ENCODE measurements around the gene LYRM9.

Gene LYRM9

GRCh38 chr17:27856676-27857432 lies 36.3 kb downstream of the LYRM9 start:
- CTCF ChIA-PET, result interaction anchor here (0.6 to 1.7 kb wide), 6 partner anchors 14 to 684 kb away, joined by 3 to 6 read pairs (median 4); no protein-coding TSS in a partner anchor
- TF ChIP-seq ZIC2 (tag by site-specific recombination; IDR thresholded peaks at IDR 0.05) (peak; percentile 36; the same call in 1 of the 2 replicates), ZNF24 (tag by site-specific recombination; IDR thresholded peaks at IDR 0.05) (no peak)
- Histone ChIP-seq H3K4me3 (ENCODE audit: low read depth, low read length) (no peak overlapping the region), H3K9me3 (ENCODE audit: control insufficient read depth, insufficient read depth, low read depth, low read length) (no peaks in the 10 kb centered on the region), H3K27ac (ENCODE audit: extremely low read depth, low read depth, low read length) (no peak overlapping the region), H3K4me1 (ENCODE audit: control insufficient read depth, insufficient read depth, low read length) (no peaks in the 10 kb centered on the region), H3K36me3 (ENCODE audit: control insufficient read depth in 2 of 2, insufficient read depth in 1 of 2, low read length in 2 of 2) (no peaks in the 10 kb centered on the region)
- POLR2A ChIA-PET, result no interaction called here

- no peak for TF ChIP-seq TSHZ1 (tag by site-specific recombination; IDR thresholded peaks at IDR 0.05; ENCODE audit: borderline replicate concordance)
- no peak for TF ChIP-seq ZNF529 (tag by site-specific recombination; IDR thresholded peaks at IDR 0.05; ENCODE audit: insufficient replicate concordance)
- no peak for TF ChIP-seq ZNF266 (tag by site-specific recombination; IDR thresholded peaks at IDR 0.05; ENCODE audit: low read depth)
- no peak for TF ChIP-seq ZNF248 (tag by site-specific recombination; IDR thresholded peaks at IDR 0.05)
- no peak for TF ChIP-seq YY2 (tag by site-specific recombination; IDR thresholded peaks at IDR 0.05)
- no peak for TF ChIP-seq MYNN (tag by site-specific recombination; IDR thresholded peaks at IDR 0.05; ENCODE audit: borderline replicate concordance)
- no peak for TF ChIP-seq ZIC2 (tag by site-specific recombination; IDR thresholded peaks at IDR 0.05)
- TF ChIP-seq, protein P1, sequence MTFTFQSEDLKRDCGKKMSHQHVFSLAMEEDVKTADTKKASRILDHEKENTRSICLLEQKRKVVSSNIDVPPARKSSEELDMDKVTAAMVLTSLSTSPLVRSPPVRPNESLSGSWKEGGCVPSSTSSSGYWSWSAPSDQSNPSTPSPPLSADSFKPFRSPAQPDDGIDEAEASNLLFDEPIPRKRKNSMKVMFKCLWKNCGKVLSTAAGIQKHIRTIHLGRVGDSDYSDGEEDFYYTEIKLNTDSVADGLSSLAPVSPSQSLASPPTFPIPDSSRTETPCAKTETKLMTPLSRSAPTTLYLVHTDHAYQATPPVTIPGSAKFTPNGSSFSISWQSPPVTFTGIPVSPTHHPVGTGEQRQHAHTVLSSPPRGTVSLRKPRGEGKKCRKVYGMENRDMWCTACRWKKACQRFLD (tag by site-specific recombination; IDR thresholded peaks at IDR 0.05), result no peak
- no peak for TF ChIP-seq ZNF146 (tag by site-specific recombination; IDR thresholded peaks at IDR 0.05)
- H3K27ac ChIP-seq (ENCODE audit: extremely low read depth, low read depth, low read length), result no peak overlapping the region
- H3K36me3 ChIP-seq (ENCODE audit: control insufficient read depth in 2 of 2, insufficient read depth in 1 of 2, low read length in 2 of 2), result no peaks in the 10 kb centered on the region
- ChIA-PET POLR2A (no interaction called here), CTCF (interaction anchor here (0.6 to 1.7 kb wide), 3 partner anchors 13 to 95 kb away, joined by 3 to 6 read pairs (median 4); no protein-coding TSS in a partner anchor)
- H3K4me3 ChIP-seq (ENCODE audit: low read depth, low read length), result no peak overlapping the region
- H3K9me3 ChIP-seq (ENCODE audit: control insufficient read depth, insufficient read depth, low read depth, low read length), result no peaks in the 10 kb centered on the region
- H3K4me1 ChIP-seq (ENCODE audit: control insufficient read depth, insufficient read depth, low read length), result no peaks in the 10 kb centered on the region
Measured at GRCh38 chr17:27855454-27855853, 37.7 kb downstream of the LYRM9 start.

DNA sequence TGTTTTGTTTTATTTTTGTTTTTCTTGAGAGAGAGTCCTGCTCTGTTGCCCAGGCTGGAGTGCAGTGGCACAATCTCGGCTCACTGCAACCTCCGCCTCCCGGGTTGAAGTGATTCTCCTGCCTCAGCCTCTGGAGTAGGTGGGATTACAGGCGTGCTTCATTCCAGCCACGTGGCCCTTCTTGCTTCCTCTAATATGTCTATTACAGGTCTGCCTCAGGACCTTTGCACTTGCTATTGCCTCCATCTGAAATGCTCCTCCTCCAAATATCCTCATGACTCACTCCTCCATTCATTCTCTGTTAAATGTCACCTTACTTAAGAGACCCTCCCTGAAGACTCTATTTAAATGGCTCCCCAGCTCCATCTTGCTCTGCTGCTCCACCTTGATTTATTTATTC lies 39.0 kb downstream of the LYRM9 start:
- ChIA-PET POLR2A (no interaction called here), CTCF (interaction anchor here (1.1 kb wide), 1 partner anchor 40 kb away, joined by 4 read pairs; the partner anchor contains the start of gene LYRM9)
- H3K4me1 ChIP-seq (ENCODE audit: control insufficient read depth, insufficient read depth, low read length), result no peaks in the 10 kb centered on the region
- peak; percentile 92 for TF ChIP-seq ZNF623 (tag by site-specific recombination; IDR thresholded peaks at IDR 0.05)
- TF ChIP-seq ZNF596 (tag by site-specific recombination; IDR thresholded peaks at IDR 0.05), result no peak
- no peaks in the 10 kb centered on the region for H3K9me3 ChIP-seq (ENCODE audit: control insufficient read depth, insufficient read depth, low read depth, low read length)
- H3K27ac ChIP-seq (ENCODE audit: extremely low read depth, low read depth, low read length), result no peak overlapping the region
- no peaks in the 10 kb centered on the region for H3K36me3 ChIP-seq (ENCODE audit: control insufficient read depth in 2 of 2, insufficient read depth in 1 of 2, low read length in 2 of 2)
- H3K4me3 ChIP-seq (ENCODE audit: low read depth, low read length), result no peak overlapping the region

- POLR2A ChIA-PET, result no interaction called here
- CTCF ChIA-PET, result interaction anchor here (0.7 kb wide), 1 partner anchor 25 kb away, joined by 3 read pairs; no protein-coding TSS in a partner anchor
- H3K4me1 ChIP-seq (ENCODE audit: control insufficient read depth, insufficient read depth, low read length), result no peaks in the 10 kb centered on the region
- no peak overlapping the region for H3K27ac ChIP-seq (ENCODE audit: extremely low read depth, low read depth, low read length)
- H3K9me3 ChIP-seq (ENCODE audit: control insufficient read depth, insufficient read depth, low read depth, low read length), result no peaks in the 10 kb centered on the region
- H3K4me3 ChIP-seq (ENCODE audit: low read depth, low read length), result no peak overlapping the region
- no peaks in the 10 kb centered on the region for H3K36me3 ChIP-seq (ENCODE audit: control insufficient read depth in 2 of 2, insufficient read depth in 1 of 2, low read length in 2 of 2)
- TF ChIP-seq MEIS1 (CRISPR knock-in tag; IDR thresholded peaks at IDR 0.05; ENCODE audit: borderline replicate concordance), result no peak
- TF ChIP-seq ZNF394 (tag by site-specific recombination; IDR thresholded peaks at IDR 0.05; ENCODE audit: borderline replicate concordance), result no peak
- 0 out of 2 replicates have a peak, but pooled peaks have one; percentile 23 for TF ChIP-seq PRDM6 (tag by site-specific recombination; IDR thresholded peaks at IDR 0.05)
- TF ChIP-seq PRDM1 (tag by site-specific recombination; IDR thresholded peaks at IDR 0.05), result no peak
- TF ChIP-seq, protein P2, sequence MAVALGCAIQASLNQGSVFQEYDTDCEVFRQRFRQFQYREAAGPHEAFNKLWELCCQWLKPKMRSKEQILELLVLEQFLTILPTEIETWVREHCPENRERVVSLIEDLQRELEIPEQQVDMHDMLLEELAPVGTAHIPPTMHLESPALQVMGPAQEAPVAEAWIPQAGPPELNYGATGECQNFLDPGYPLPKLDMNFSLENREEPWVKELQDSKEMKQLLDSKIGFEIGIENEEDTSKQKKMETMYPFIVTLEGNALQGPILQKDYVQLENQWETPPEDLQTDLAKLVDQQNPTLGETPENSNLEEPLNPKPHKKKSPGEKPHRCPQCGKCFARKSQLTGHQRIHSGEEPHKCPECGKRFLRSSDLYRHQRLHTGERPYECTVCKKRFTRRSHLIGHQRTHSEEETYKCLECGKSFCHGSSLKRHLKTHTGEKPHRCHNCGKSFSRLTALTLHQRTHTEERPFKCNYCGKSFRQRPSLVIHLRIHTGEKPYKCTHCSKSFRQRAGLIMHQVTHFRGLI (tag by site-specific recombination; IDR thresholded peaks at IDR 0.05), result no peak
Measured at GRCh38 chr17:27853091-27853490, 40.1 kb downstream of the LYRM9 start.

Data from HEK293 (cell line).